T-helper 22 cell (primary cell): ENCODE results near the gene ANKRD33B.
"Not testable (repeated sequence)": the region's sequence is repeated elsewhere in the genome, so short reads cannot be mapped to it uniquely, and the experiment has no call there.

Experiments used
- DNase-seq: peaks from one replicate; pipeline ENCODE4 v3.0.0-alpha.2; 2020; ENCODE audit warnings: low read depth

Gene ANKRD33B

DNA sequence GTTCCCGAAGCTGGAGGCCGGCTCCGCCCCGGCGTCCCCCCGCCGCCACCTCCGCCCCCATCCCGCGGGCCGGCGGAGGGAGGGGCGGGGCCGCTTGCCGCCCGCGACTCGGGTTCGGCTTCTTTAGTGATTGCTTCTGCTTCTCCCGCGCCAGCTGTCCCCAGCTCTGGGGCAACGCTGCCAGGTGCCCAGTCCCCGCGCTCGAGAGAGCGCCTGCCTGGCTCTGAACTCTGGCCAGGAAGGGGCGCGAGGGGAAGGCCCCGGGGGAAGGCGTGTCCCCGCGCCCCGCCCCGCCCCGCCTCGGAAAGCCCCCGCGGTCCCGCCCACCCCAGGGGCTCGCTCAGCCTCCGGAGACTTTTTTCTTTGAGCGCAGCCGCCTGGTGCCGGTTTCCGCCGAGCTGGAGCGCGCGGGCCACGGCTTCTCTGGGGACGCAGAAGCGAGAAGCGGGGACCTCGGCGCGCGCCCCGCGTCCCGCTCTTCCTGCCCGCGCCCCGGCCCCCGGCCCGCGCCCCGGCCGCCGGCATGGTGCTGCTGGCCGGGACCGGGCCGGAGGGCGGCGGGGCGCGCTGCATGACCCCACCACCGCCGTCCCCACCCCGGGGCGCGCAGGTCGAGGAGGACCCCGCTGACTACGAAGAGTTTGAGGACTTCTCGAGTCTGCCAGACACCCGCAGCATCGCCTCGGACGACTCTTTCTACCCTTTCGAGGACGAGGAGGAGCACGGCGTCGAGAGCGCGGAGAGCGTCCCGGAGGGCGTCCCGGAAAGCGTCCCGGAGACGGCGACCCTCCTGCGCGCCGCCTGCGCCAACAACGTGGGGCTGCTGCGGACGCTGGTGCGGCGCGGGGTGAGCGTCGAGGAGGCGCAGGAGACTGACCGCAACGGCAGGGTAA is at the start of gene ANKRD33B:
TSS of gene ANKRD33B (plus strand) at position 126 of the 893 bp plus-strand sequence. CDS start at position 524, 398 bp downstream.
- peak; percentile 62 for DNase-seq

DNA sequence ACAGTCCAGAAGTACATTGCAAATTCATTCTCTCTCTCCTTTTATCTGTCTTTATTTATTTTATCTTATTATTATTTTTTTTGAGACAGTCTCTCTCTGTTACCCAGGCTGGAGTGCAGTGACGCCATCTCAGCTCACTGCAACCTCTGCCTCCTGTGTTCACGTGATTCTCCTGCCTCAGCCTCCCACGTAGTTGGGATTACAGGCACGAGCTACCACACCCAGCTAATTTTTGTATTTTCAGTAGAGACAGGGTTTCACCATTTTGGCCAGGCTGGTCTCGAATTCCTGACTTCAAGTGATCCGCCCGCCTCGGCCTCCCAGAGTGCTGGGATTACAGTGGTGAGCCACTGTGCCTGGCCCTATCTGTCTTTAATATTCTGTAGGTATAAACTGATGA is 49.3 kb upstream of the ANKRD33B start:
- not testable (repeated sequence) for DNase-seq

DNA sequence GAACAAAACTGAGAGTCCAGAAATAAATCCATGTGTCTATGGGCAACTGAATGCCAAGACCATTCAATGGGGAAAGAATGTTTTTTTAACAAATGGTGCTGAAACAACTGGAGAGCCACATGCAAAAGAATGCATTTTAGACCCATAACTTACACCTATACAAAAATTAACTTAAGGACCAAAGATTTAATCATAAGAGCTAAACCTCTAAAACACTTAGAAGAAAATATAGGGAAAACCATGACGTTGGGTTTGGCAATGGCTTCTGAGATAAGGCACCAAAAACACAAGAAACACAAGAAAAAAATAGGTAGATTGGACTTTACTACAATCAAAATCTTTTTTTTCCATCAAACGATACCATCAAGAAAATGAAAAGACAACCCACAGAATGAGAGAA is 48.4 kb upstream of the ANKRD33B start:
- no peak for DNase-seq

DNA sequence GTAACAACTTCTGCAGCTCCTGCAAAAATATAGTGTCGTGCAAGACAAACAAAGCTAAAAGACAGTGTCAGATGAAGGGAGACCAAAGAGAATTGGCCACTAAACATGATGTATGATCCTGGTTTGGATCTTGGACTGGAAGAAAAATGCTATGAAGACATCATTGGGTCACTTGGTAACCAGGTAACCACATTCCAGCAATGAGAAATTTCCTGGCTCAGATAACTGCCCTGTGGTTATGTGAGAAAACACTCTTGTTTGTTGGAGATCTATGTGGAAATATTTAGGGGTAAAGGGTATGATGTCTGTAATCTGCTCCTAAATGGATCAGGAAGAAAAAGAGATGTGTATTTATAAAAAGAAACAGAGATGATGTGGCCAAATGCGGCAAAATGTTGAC is 45.5 kb upstream of the ANKRD33B start:
- no peak for DNase-seq

DNA sequence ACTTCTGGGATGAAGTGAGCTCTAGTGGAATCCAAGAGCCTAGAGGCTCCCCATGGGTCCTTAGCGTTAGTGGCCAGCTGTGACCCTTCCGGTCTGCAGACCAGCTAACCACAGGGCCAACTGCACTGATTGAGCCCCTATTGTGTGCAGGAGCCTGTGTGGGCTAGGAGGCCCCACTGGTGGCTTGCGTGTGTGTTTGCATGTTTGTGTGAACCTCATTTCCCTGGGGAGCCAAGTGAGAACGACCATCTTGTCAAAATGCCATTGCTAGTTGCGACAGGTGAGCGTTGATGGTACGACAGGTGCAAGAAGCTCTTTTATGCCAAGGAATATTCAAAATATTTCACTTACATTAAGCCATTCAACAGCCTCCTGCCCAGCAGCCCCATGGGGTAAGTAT is 44.1 kb upstream of the ANKRD33B start:
- DNase-seq, result no peak

DNA sequence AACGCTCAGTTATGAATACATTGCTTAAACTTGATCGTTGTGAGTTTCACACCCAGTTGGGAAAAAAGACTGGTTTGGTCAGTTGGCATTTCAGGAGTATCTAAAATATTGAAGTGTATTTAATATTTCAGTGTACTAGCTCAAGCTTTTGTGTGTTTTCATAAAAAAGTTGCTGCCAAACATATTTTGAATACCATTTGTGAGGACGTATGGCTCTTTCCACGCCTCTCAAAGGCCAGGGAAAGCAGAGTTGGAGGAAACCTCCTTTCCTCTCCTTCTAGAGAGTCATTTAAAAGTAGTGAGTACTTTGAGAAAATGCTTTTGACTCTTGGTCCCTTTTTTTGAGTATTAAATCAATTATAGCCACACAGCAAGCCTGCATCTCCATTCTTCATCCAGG is 43.2 kb upstream of the ANKRD33B start:
- no peak for DNase-seq

DNA sequence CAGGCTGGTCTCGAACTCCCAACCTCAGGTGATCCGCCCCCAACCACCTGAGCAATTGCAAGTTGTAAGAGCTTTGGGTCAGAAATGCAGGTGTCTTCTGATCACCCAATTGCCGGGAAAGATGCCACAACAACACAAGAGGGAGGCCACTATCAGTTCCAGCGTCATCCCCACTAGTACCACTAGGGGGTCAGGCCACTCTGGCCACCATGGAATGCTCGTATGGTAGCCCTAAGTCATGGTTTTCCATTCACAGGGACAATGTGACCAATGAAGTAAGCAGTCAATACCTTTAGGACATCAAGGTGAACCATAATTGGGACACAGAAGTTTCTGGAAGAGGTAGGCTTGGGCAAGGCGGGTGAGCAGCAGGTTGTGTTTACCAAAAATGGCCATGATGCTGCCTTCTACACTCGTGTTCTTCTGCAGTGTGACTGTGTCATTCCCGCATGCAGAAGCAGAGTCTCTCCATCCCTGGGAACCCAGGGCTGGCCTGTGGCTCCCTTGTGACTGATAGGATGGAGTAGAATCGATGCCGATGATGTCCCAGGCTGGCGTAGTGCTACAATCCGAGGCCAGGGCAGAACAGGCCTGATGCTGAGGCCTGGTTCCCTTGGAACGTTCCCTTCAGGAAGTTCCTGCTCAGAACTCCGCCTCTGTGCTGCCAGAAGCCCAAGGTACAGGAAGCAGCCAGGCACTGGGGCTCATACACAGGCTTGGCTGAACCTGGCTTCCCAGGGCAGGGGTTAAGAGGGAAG is 42.2 kb upstream of the ANKRD33B start:
- DNase-seq, result no peak

DNA sequence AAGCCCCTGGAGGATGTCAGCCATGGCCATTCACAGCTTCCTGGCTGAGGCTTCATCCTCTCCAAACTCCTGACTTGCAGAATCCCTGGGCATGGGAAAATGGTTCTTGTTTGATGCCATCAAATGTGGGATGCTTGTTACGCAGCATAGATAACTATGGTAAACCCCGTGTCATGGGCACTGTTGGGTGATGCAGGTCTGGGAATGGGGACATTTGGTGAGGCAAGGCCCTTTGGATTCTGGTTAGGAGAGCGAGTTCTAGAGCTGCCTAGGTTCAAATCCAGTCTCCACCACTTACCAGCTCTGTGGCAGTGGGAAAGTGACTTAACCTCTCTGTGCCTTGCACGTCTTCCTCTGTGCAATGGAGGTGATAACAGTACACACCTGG is 41.7 kb upstream of the ANKRD33B start:
- no peak for DNase-seq

DNA sequence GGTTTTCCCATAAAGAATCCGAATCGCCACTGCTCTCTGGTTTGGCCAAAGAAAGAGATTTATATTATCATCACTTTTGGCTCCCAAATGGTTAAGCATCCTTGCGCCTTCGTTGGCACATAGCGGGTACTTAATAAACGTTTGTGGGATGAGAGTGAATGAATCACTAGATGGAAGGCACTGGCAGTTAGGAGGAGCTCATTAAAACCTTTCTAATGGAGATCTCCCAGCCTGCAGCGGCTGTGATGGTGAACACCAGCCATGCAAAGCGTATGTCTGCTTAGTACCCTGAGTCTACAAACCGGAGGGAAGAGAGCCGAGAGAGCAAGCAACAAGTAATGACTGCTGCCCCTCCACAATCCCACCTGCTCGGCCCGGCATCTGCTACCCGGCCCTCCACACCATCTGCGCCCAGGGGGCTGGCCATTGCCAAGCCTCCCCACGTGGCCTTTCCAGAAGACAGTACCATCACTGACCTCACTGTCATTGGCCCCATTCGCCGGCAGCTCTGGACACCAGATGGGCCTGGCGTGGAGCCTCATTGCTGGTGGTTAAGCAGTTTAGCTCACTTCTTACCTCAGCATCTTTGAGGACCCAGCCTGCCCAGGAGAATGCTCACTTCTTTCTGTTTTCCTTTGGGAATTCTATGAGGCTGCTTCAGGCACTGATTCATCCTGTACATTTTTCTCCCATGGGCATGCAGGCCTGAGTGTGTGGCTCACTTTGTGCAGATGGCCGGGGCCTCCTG is 39.3 kb upstream of the ANKRD33B start:
- DNase-seq, result no peak

DNA sequence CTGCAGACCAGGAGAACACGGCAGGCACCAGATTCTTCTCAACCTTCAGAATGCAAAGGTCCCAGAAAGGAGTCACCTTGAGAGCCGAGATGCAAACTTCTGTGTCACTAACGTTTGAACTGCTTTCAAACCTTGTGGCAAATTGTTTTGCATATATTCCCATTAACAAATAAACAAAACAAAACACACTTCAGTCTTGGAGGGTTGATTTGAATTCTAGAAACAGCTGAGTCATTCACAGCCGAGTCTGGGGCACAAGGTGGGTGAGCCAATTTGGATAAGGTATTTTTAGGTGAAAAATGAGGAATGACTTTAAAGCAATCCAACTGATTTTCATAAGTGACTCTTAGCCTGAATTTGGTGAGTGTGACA is 38.8 kb upstream of the ANKRD33B start:
- no peak for DNase-seq

DNA sequence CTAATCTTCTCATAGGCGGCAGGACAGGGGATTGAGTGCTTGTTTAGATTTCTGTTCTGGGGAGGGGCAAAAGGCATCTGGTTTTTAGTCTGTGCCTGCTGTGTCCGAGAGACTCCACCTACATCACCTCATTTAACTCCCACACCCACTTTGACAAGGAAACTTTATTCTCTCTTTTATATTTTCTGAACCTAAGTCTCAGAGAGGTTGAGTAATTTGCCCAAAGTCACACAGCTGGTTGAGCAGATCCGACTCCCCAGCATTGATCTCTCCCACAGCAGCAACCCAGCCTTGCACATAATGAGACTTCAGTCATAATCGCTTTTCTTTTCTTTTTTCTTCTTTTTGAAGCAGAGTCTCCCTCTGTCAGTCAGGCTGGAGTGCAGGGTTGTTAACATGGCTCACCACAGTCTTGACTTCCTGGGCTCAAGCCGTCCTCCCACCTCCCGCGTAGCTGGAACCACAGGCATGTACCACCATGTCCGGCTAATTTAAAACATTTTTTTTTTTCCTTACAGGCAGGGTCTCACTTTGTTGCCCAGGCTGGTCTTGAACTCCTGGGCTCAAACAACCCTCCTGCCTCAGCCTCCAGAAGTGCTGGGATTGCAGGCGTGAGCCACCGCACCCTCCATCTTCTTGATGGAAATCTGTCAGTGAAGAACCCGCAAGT is 36.5 kb upstream of the ANKRD33B start:
- DNase-seq, result no peak

DNA sequence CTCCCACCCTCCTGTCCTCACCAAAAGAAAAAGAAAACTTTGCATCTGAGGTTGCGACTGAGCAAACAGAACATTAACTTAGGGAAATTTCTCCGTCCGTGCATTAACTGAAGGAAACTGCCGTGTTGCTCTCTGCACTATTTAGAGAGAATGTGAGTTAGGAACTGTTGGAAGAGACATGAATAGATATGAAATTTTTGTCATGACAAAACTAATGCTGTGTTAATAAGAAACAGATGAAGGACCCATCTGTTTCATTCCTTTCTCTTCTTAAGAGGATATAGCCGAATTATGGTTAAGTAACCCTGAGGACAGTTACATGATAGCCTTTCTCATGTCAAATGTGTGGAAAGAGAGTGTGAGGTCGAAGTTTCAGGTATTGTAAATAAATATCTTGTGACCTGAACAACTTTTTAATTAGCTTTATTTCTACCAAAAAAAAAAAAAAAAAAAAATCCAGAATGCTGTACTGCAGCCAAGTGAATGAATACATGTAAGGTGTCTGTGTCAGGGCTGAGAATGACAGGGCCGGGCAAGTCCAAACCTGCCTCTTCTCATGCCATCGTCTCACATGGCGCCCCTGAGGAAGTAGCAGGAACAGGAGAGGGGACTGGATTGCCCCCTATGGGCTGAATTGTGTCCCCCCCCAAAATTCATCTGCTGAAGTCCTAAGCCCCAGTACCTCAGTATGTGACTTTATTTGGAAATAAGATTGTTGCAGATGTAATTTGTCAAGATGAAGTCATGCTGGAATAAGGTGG is 35.6 kb upstream of the ANKRD33B start:
- no peak for DNase-seq

DNA sequence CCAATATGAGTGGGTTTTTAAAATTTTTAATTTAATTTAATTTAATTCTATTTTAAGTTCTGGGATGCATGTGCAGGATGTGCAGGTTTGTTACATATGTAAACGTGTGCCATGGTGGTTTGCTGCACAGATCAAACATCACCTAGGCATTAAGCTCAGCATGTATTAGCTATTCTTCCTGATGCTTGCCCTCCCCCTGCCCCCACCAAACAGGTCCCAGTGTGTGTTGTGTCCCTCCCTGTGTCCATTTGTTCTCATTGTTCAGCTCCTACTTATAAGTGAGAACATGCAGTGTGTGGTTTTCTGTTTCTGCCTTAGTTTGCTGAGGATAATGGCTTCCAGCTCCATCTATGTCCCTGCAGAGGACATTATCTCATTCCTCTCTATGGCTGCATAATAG is 35.0 kb upstream of the ANKRD33B start:
- no peak for DNase-seq

DNA sequence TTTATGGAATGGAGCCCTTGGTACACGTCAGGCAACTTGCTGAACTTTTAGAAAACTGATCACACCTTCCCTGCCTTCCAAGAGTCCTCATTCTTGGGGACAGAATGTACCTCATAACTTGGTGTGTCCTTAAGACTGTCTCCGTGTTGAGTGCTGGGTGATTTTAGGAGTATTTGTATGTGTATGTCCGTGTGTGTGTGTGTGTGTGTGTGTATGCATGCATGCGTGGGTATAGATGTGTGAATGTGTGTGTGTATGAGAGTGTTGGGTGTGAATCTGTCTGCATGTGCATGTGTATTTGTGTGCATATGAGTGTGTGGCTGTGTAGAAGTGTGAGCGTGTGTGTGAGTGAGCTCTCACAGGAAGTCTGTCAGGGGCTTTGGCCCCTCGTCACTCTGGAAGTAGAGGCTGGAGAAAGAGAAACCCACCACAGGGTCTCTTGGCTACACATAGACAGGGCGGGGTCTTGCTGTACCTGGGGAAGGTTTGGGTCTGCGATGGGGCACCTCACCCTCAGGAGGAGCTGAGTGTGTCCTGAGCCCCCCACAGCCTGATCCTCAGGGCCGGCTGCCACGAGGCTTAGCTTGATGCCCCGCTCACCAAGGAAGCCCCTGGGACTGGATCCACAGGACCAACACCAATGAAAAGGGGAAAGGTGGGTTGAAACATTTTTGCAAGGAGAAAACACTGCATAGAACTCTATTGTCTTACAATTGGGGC is 33.1 kb upstream of the ANKRD33B start:
- DNase-seq, result no peak

DNA sequence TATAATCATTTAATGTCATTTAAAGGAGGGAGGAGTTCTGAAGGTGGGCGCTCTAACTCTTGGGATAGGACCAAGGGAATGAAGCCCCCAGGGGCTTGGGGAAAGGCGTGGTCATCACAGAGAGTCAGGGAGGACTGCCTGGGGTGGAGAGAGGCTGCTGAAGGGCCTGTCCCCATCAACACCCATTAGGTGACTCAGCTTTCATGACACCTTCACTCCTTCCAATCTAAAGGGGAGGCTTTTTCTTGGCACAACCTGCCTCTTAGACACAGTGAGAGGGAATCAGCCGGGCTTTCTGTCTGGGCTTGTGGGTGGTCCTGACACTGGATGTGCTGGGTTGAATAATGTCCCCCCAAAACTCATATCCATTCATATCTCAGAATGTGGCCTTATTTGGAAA is 31.4 kb upstream of the ANKRD33B start:
- no peak for DNase-seq

DNA sequence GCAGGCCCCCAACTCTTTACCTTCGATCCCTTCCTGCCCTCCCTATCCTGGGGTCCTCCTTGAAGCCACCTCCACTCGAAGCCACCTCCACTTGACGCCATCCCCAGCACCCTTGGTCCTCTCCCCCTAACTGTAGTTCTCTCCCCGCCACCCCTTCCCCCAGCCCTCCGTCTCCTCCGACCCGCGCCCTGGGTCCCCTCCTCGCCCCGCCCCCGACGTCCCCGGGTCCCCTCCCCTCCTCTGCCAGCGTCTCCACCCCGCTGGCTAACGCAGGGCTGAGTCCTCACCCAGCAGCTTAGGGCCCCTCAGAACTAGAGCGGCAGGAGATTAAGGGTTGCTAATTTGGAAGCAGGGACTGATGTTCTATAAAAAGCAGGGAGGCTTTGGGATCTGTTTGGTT is 30.6 kb upstream of the ANKRD33B start:
- no peak for DNase-seq

DNA sequence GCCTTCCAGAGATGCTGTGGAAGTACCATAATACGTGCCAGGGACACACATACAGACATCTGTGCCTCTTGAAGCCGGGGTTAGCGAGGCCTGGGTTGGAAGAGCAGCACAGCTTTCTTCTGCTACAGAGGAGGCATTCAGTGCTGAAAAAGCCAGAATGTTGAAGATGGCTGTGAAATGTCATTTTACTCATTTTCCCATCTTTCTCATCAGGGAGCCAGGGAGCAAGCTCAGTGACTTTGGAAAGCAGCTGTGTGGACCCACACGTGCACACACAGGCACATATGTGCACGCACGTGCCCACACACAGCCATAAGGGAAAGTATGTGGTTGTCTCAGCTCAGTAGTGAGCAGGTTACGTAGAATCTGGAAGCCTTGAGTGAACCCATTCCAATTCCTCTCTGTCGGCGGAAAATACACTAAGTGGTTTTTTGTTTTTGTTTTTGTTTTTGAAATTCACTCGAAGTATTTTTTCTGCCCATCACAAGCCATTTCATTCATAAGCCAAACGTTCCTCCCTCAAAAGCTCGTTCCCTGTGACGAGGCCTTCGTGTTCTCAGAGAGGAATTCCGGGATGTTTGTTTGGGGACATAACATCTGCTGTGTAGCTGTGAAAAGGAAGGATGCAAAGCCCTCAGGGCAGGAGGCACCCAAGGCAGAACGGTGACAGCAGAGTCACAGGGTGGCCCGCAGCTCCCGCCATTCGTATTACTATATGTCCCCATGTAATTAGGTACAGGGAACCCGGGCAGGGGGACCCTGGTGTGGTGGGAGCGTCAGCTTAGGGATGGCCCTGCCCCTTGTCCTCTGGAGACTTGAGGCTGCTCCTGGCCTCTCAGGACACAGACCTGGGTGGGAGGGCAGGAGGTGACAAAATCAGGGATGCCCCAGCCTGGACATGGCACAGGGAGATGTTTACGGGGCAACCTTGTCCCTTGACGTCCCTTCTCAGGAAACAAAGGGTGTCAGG is 29.0 kb upstream of the ANKRD33B start:
- no peak for DNase-seq

DNA sequence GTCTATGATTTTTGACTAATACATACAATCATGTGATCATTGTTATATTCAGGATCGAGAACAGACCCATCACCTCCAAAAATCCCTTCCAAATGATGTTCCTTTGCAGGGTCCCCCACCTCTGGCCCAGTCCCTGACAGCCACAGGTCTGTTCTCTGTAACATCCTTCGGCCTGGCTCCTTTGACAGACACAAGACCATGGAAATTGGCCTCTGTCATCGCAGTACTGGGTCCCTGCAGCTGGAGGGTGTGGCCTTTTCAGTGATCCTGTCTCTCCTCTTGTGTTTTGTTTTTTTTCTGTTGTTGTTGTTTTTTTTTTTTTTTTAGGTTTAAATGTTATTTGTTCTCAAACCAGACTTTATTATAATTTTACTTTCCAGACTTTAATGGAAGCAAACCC is 27.4 kb upstream of the ANKRD33B start:
- DNase-seq, result no peak

DNA sequence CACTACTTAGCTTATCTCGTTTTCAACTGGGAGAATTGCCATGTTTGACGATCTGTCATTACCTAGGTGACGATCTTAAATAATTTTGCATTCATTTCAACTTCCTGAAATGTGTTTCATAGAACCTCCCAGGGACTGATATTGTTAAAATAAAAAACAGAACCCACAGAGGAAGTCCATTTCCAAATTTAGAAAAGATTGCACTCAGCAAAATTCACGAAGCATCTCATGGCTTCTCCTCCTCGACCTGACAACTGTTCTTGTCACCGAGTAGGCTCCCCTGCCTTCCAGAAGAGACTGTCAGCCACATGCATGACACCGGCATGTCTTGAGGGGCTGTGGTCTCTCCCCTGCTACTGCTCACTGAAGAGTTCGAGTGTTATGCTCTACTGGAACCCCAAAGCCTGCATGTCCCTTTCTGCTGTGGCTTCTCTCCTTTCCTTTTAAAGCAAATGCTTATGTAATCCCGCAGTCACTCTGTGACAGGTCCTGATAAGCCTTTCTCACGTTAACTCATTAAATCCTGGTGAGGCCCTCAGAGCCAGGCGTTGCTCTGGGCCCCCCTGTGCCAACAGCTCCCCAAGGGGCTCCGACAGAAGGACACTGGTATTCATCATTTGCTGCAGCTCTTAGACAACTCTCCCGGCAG is 26.8 kb upstream of the ANKRD33B start:
- DNase-seq, result no peak
